ENCODE results near the gene BCAS1. TPM values are rescaled to one million over a fixed set of nuclear protein-coding genes. Genes with fewer than 3 reads are reported as not detected.

The BCAS1 gene
- total RNA-seq, 1 experiment from 2014 or later, result 0.17 TPM

DNA sequence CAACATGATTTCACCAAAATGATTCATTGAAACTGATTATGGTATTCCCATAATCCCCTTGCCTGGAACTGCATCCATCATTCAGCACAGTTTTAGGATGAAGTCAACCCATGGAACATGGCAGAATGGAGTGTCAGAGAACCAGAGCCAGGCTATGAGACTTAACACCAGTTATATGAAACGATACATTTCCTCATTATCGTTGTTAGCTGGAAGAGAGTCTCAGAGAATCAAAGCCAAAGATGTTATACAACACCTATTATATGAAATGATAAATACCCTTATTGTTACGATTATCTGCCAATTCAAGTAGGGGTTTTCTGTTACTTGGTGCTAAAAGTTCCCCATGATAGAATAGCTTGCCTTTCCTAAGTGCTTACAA, 131.2 kb downstream of the BCAS1 start:
- Histone ChIP-seq H3K4me2 (ENCODE audit: low read length) (no peak overlapping the region), H3K79me2 (ENCODE audit: insufficient read depth, low read length) (no peaks in the 10 kb centered on the region), H2AFZ (ENCODE audit: low read depth, low read length, poor library complexity, severe bottlenecking) (peak overlapping the region; percentile 90), H3K36me3 (ENCODE audit: control insufficient read depth in 1 of 2, insufficient read depth in 2 of 2, low read length in 2 of 2) (no peaks in the 10 kb centered on the region), H4K20me1 (ENCODE audit: insufficient read depth) (no peaks in the 10 kb centered on the region), H3K27me3 (ENCODE audit: insufficient read depth, low read length) (no peaks in the 10 kb centered on the region), H3K4me3 (replicated peaks in 1 of 2; ENCODE audit: low read depth in 1 of 2, low read length in 2 of 2) (no peak overlapping the region), H3K9ac (ENCODE audit: low read length) (no peak overlapping the region), H3K27ac (ENCODE audit: low read depth, low read length) (no peak overlapping the region), H3K9me2 (ENCODE audit: insufficient read depth) (no peaks in the 10 kb centered on the region), H3K4me1 (ENCODE audit: control insufficient read depth in 1 of 2, insufficient read depth in 2 of 2, low read length in 2 of 2) (peaks cover 0 to 22% of the 10 kb centered on the region in 2 experiments; a peak in 2 of 4 replicates), H3K9me3 (ENCODE audit: control insufficient read depth in 1 of 2, insufficient read depth in 1 of 2, low read depth in 1 of 2, low read length in 2 of 2) (no peaks in the 10 kb centered on the region)
- TF ChIP-seq CBX3 (IDR thresholded peaks at IDR 0.05; ENCODE audit: low read depth) (no peak), TCF7L2 (IDR thresholded peaks at IDR 0.05; ENCODE audit: borderline replicate concordance, extremely low read depth, insufficient read depth, insufficient read length) (no peak)
- TF ChIP-seq, protein P1, sequence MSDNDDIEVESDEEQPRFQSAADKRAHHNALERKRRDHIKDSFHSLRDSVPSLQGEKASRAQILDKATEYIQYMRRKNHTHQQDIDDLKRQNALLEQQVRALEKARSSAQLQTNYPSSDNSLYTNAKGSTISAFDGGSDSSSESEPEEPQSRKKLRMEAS (IDR thresholded peaks at IDR 0.05), result no peak
- intact Hi-C loops (cut with micrococcal nuclease), result no loop called here
- ChIA-PET RAD21 (ENCODE audit: low non-redundant PET in 1 of 2, low total read pairs in 2 of 2, uncharacterized antibody in 2 of 2, unreplicated experiment in 2 of 2) (interaction anchor here (1.1 to 1.3 kb wide), 2 partner anchors 391 kb away, joined by 3 to 4 read pairs; no protein-coding TSS in a partner anchor), POLR2A (interaction anchor here (0.9 to 1.0 kb wide), 2 partner anchors 186 to 316 kb away, joined by 3 read pairs; no protein-coding TSS in a partner anchor), CTCF (interaction anchor here (0.7 to 2.2 kb wide), 12 partner anchors 8 to 392 kb away, joined by 3 to 24 read pairs (median 5); no protein-coding TSS in a partner anchor)
- ATAC-seq (no peak), DNase-seq (ENCODE audit: low read depth, low spot score) (no peak)
- BruUV-seq (replicated peaks), result no TSS peak

DNA sequence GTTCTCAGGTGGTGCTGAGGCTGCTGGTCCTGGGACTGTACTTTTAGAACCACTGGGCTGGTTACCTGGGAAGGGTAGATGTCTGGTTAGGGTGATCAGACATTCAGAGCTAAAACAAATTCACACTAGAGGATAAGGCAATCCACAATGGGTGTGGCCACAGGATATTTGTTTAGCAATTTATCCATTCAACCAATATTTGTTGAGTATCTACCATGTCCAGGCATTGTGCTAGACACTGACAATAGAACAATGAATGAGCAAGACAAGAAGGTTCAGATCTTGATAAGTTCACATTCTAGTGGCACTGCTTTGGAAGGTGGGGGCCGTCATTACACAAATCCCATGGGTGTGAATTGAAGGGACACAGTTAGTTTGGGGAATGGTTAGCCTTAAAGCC, 131.7 kb downstream of the BCAS1 start:
- Histone ChIP-seq H2AFZ (ENCODE audit: low read depth, low read length, poor library complexity, severe bottlenecking) (no peak overlapping the region), H3K9me3 (ENCODE audit: control insufficient read depth in 1 of 2, insufficient read depth in 1 of 2, low read depth in 1 of 2, low read length in 2 of 2) (no peaks in the 10 kb centered on the region), H3K9ac (ENCODE audit: low read length) (no peak overlapping the region), H3K36me3 (ENCODE audit: control insufficient read depth in 1 of 2, insufficient read depth in 2 of 2, low read length in 2 of 2) (no peaks in the 10 kb centered on the region), H3K4me3 (replicated peaks in 1 of 2; ENCODE audit: low read depth in 1 of 2, low read length in 2 of 2) (no peak overlapping the region), H3K4me2 (ENCODE audit: low read length) (no peak overlapping the region), H3K9me2 (ENCODE audit: insufficient read depth) (no peaks in the 10 kb centered on the region), H3K27me3 (ENCODE audit: insufficient read depth, low read length) (no peaks in the 10 kb centered on the region), H3K27ac (ENCODE audit: low read depth, low read length) (no peak overlapping the region), H3K79me2 (ENCODE audit: insufficient read depth, low read length) (no peaks in the 10 kb centered on the region), H4K20me1 (ENCODE audit: insufficient read depth) (no peaks in the 10 kb centered on the region), H3K4me1 (ENCODE audit: control insufficient read depth in 1 of 2, insufficient read depth in 2 of 2, low read length in 2 of 2) (peaks cover 0 to 22% of the 10 kb centered on the region in 2 experiments; a peak in 2 of 4 replicates)
- ChIA-PET CTCF (interaction anchor here (1.6 to 1.9 kb wide), 4 partner anchors 23 to 391 kb away, joined by 4 to 17 read pairs (median 6); no protein-coding TSS in a partner anchor), POLR2A (no interaction called here), RAD21 (ENCODE audit: low non-redundant PET in 1 of 2, low total read pairs in 2 of 2, uncharacterized antibody in 2 of 2, unreplicated experiment in 2 of 2) (no interaction called here)
- DNase-seq (ENCODE audit: low read depth, low spot score), result no peak
- ATAC-seq, result no peak
- intact Hi-C loops (cut with micrococcal nuclease), result no loop called here
- TF ChIP-seq, protein P1 (IDR thresholded peaks at IDR 0.05), result no peak
- TF ChIP-seq EZH2 (IDR thresholded peaks at IDR 0.05) (no peak), ZFX (IDR thresholded peaks at IDR 0.05) (no peak), CBX3 (IDR thresholded peaks at IDR 0.05; ENCODE audit: low read depth) (no peak)
- BruUV-seq (replicated peaks), result no TSS peak
